HepG2 (cell line): ENCODE measurements around the gene KCNK15. TPM values are rescaled to one million over a fixed set of nuclear protein-coding genes. Genes with fewer than 3 reads are reported as not detected.

Experiments
- ATF6 ChIP-seq: sonication (generic); formaldehyde crosslinking; conservative IDR thresholded peaks from 2 replicates; pipeline ENCODE4 v1.4.0; 2020; ENCODE audit warnings: missing genetic modification reagents
- ATM ChIP-seq: fragments of 450-650 bp; IDR thresholded peaks from 2 replicates; pipeline ENCODE4 v1.7.1; 2017; ENCODE audit warnings: mild to moderate bottlenecking, borderline replicate concordance
- CREB3 ChIP-seq: sonication (generic); formaldehyde crosslinking; IDR thresholded peaks from 2 replicates; pipeline ENCODE4 v1.5.0; 2020; ENCODE audit warnings: missing genetic modification reagents
- DDIT3 ChIP-seq: sonication (generic); formaldehyde crosslinking; IDR thresholded peaks from 2 replicates; pipeline ENCODE4 v1.4.0; 2020; ENCODE audit warnings: mild to moderate bottlenecking, missing genetic modification reagents
- IRF2 ChIP-seq: IDR thresholded peaks from 2 replicates; pipeline ENCODE4 v1.6.1; 2018; ENCODE audit warnings: missing genetic modification reagents, missing compliant biosample characterization
- MLXIP ChIP-seq: sonication (generic); formaldehyde crosslinking; IDR thresholded peaks from 2 replicates; pipeline ENCODE4 v1.9.0; 2021; ENCODE audit warnings: missing genetic modification reagents, borderline replicate concordance
- MTA1 ChIP-seq: sonication (generic); formaldehyde crosslinking; IDR thresholded peaks from 2 replicates; pipeline ENCODE4 v1.4.0; 2020; ENCODE audit warnings: missing genetic modification reagents, mild to moderate bottlenecking, borderline replicate concordance
- PHB2 ChIP-seq: fragments of 450-650 bp; IDR thresholded peaks from 2 replicates; pipeline ENCODE4 v1.6.1; 2018; ENCODE audit not compliant: partially characterized antibody
- SP1 ChIP-seq, 2 experiments: fragments of 450-650 bp in 1 of 2; sonication (generic) in 1 of 2; formaldehyde crosslinking in 1 of 2; IDR thresholded peaks; 2 replicates each; pipeline versions ENCODE4 v1.4.0 to v1.6.1; 2016 to 2020; ENCODE audit warnings: missing genetic modification reagents in 1 of 2
- STAT5B ChIP-seq: sonication (generic); formaldehyde crosslinking; IDR thresholded peaks from 2 replicates; pipeline ENCODE4 v1.4.0; 2020; ENCODE audit warnings: missing genetic modification reagents
- TFDP1 ChIP-seq: IDR thresholded peaks from 2 replicates; pipeline ENCODE4 v1.6.1; 2016; ENCODE audit warnings: missing compliant biosample characterization, missing genetic modification reagents, borderline replicate concordance
- ZBTB33 ChIP-seq: sonication (generic); formaldehyde crosslinking; IDR thresholded peaks from 2 replicates; pipeline ENCODE4 v1.4.0; 2020; ENCODE audit warnings: missing genetic modification reagents
- ZFY ChIP-seq: sonication (generic); formaldehyde crosslinking; IDR thresholded peaks from 2 replicates; pipeline ENCODE4 v1.4.0; 2020; ENCODE audit warnings: missing genetic modification reagents
- ZNF264 ChIP-seq: sonication (generic); formaldehyde crosslinking; IDR thresholded peaks from 2 replicates; pipeline ENCODE4 v1.4.0; 2020; ENCODE audit warnings: missing genetic modification reagents
- ZNF572 ChIP-seq: sonication (generic); formaldehyde crosslinking; IDR thresholded peaks from 2 replicates; pipeline ENCODE4 v1.5.1; 2020; ENCODE audit warnings: mild to moderate bottlenecking, missing genetic modification reagents
- ZNF704 ChIP-seq: sonication (generic); formaldehyde crosslinking; IDR thresholded peaks from 2 replicates; pipeline ENCODE4 v1.8.1; 2023; ENCODE audit warnings: mild to moderate bottlenecking, inconsistent platforms, moderate library complexity, missing genetic modification reagents, borderline replicate concordance
- ZNF891 ChIP-seq: sonication (generic); formaldehyde crosslinking; IDR thresholded peaks from 2 replicates; pipeline ENCODE4 v1.5.0; 2020; ENCODE audit warnings: mild to moderate bottlenecking, missing genetic modification reagents
- polyA plus RNA-seq, 8 experiments: library from polyadenylated mRNA; depleted of rRNA in 3 of 8; stranded (reverse) in 7 of 8; unstranded in 1 of 8; fragments of >200 nt; fragmentation: Illumina TruSeq in 4 of 8; extraction: Trizol in 4 of 8; gene quantifications; 2 replicates each; pipeline versions ENCODE4 v1.2.1 to v1.2.3, GENCODE V29; 2011 to 2016; ENCODE audit warnings: low read depth in 4 of 8, missing spikeins in 1 of 8, mixed read lengths in 1 of 8; ENCODE audit not compliant: insufficient read depth in 1 of 8
- total RNA-seq, 5 experiments: library from RNA; depleted of rRNA; stranded (reverse); fragments of >200 nt; fragmentation: Illumina TruSeq; extraction: Trizol; gene quantifications; 2 replicates each; pipeline ENCODE4 v1.2.3, GENCODE V29; 2016; ENCODE audit warnings: low read depth in 1 of 5

KCNK15 gene
- total and polyA plus RNA-seq, 2 of the 13 experiments (the other 11 are each of a cell fraction or from before 2014, with no cell fraction given): 0.03 TPM; not detected in 1

- TF ChIP-seq CREB3 (CRISPR knock-in tag): peak; percentile 85; the same call in 1 of the 2 replicates
- TF ChIP-seq ATF6 (CRISPR knock-in tag): no peak
- TF ChIP-seq ZNF572 (CRISPR knock-in tag): no peak
- TF ChIP-seq PHB2: no peak
- TF ChIP-seq SP1 (IDR thresholded peaks at IDR 0.05): no peak
- TF ChIP-seq SP1 (CRISPR knock-in tag; IDR thresholded peaks at IDR 0.05): no peak
- TF ChIP-seq ZNF891 (CRISPR knock-in tag): peak; percentile 73; the same call in 1 of the 2 replicates
- TF ChIP-seq MLXIP (CRISPR knock-in tag): peak; percentile 90
- peak; percentile 76; the same call in 1 of the 2 replicates for TF ChIP-seq IRF2 (CRISPR knock-in tag)
- TF ChIP-seq ZBTB33 (CRISPR knock-in tag): no peak
- no peak for TF ChIP-seq MTA1 (CRISPR knock-in tag)
- TF ChIP-seq ZNF264: peak; percentile 86; the same call in 1 of the 2 replicates
- TF ChIP-seq STAT5B (CRISPR knock-in tag): peak; percentile 95; the same call in 1 of the 2 replicates
- TF ChIP-seq ZNF704 (CRISPR knock-in tag): no peak
- peak; percentile 42; the same call in 1 of the 2 replicates for TF ChIP-seq ZFY (CRISPR knock-in tag)
- no peak; the same call in 1 of the 2 replicates for TF ChIP-seq TFDP1 (CRISPR knock-in tag)
- TF ChIP-seq DDIT3 (CRISPR knock-in tag): no peak
- no peak for TF ChIP-seq ATM
Measured at GRCh38 chr20:44780226-44780625, 34.6 kb downstream of the KCNK15 start (continued).
